HEK293 (cell line): ENCODE measurements around the gene SETD7.

Experiments used
- CTCF ChIA-PET: fragments of 350-600 bp; formaldehyde crosslinking; extraction: SDS; loops from one replicate; lab custom pipeline; 2021; ENCODE audit warnings: antibody characterized with exemption; lab: Yijun Ruan, JAX
- POLR2A ChIA-PET: fragments of 300-600 bp; formaldehyde crosslinking; extraction: SDS; loops from one replicate; lab custom pipeline; 2020; ENCODE audit warnings: antibody characterized with exemption, inconsistent platforms; lab: Yijun Ruan, JAX
- H3K27ac ChIP-seq: fragments of 200-500 bp; sonication (Bioruptor generic); 2 replicates; pipeline ENCODE4 v1.5.1; 2014; ENCODE audit warnings: low read depth, low read length, control low read depth, inconsistent platforms; ENCODE audit errors: extremely low read depth
- H3K36me3 ChIP-seq, 2 experiments: fragments of 200-500 bp in 1 of 2; sonication (Bioruptor generic) in 1 of 2; 1 replicate in 1 of 2; 2 replicates in 1 of 2; pipeline ENCODE4 v1.5.1; 2014 to 2017; ENCODE audit warnings: inconsistent platforms in 2 of 2, low read length in 2 of 2; ENCODE audit not compliant: control insufficient read depth in 2 of 2, insufficient read depth in 1 of 2
- H3K4me1 ChIP-seq: fragments of 200-500 bp; sonication (Bioruptor generic); 2 replicates; pipeline ENCODE4 v1.5.1; 2014; ENCODE audit warnings: mild to moderate bottlenecking, low read length, inconsistent platforms; ENCODE audit not compliant: control insufficient read depth, insufficient read depth
- H3K4me3 ChIP-seq: 2 replicates; pipeline ENCODE4 v1.5.1; 2011; ENCODE audit warnings: low read depth, mild to moderate bottlenecking, control low read depth, low read length, moderate library complexity
- H3K9me3 ChIP-seq: fragments of 200-500 bp; sonication (Bioruptor generic); 2 replicates; pipeline ENCODE4 v1.5.1; 2014; ENCODE audit warnings: low read depth, low read length, inconsistent platforms; ENCODE audit not compliant: control insufficient read depth, insufficient read depth
- KLF8 ChIP-seq: fragments of 450-650 bp; formaldehyde crosslinking; IDR thresholded peaks from 2 replicates; pipeline ENCODE4 v1.5.1; 2016; ENCODE audit warnings: missing biosample characterization, missing genetic modification characterization
- OVOL3 ChIP-seq: fragments of 450-650 bp; formaldehyde crosslinking; IDR thresholded peaks from 2 replicates; pipeline ENCODE4 v1.5.1; 2016; ENCODE audit warnings: missing biosample characterization, missing genetic modification characterization
- TRIM28 ChIP-seq: IDR thresholded peaks from 2 replicates; pipeline ENCODE4 v1.6.1; 2011; ENCODE audit warnings: low read length, control low read depth, borderline replicate concordance
- ZBTB17 ChIP-seq: fragments of 450-650 bp; formaldehyde crosslinking; IDR thresholded peaks from 2 replicates; pipeline ENCODE4 v1.5.1; 2016; ENCODE audit warnings: missing biosample characterization, missing genetic modification characterization
- ZEB2 ChIP-seq: fragments of 450-650 bp; formaldehyde crosslinking; IDR thresholded peaks from 2 replicates; pipeline ENCODE4 v1.5.1; 2016; ENCODE audit warnings: missing biosample characterization, missing genetic modification characterization
- ZNF133 ChIP-seq: fragments of 450-650 bp; formaldehyde crosslinking; IDR thresholded peaks from 2 replicates; pipeline ENCODE4 v1.5.1; 2016; ENCODE audit warnings: missing biosample characterization, missing genetic modification characterization
- ZNF174 ChIP-seq: fragments of 450-650 bp; formaldehyde crosslinking; IDR thresholded peaks from 2 replicates; pipeline ENCODE4 v1.5.0; 2017; ENCODE audit warnings: missing biosample characterization, mild to moderate bottlenecking, missing genetic modification characterization
- ZNF341 ChIP-seq: fragments of 450-650 bp; formaldehyde crosslinking; IDR thresholded peaks from 2 replicates; pipeline ENCODE4; 2016; ENCODE audit warnings: low read depth, missing biosample characterization, missing genetic modification characterization
- ZNF366 ChIP-seq: fragments of 450-650 bp; formaldehyde crosslinking; conservative IDR thresholded peaks from 2 replicates; pipeline ENCODE4 v1.5.1; 2016; ENCODE audit warnings: missing biosample characterization, missing genetic modification characterization
- ZNF433 ChIP-seq: fragments of 450-650 bp; formaldehyde crosslinking; IDR thresholded peaks from 2 replicates; pipeline ENCODE4 v1.5.1; 2016; ENCODE audit warnings: missing biosample characterization, missing genetic modification characterization, low read depth
- ZNF530 ChIP-seq: fragments of 450-650 bp; formaldehyde crosslinking; IDR thresholded peaks from 2 replicates; pipeline ENCODE4 v1.5.1; 2016; ENCODE audit warnings: low read depth, missing biosample characterization, missing genetic modification characterization
- ZNF624 ChIP-seq: fragments of 450-650 bp; formaldehyde crosslinking; IDR thresholded peaks from 2 replicates; pipeline ENCODE4 v1.5.1; 2017; ENCODE audit warnings: missing biosample characterization, missing genetic modification characterization
- ZNF670 ChIP-seq: fragments of 450-650 bp; formaldehyde crosslinking; IDR thresholded peaks from 2 replicates; pipeline ENCODE4 v1.5.1; 2016; ENCODE audit warnings: missing biosample characterization, missing genetic modification characterization, low read depth
- TF ChIP-seq, protein P1 (sequence below): fragments of 450-650 bp; formaldehyde crosslinking; IDR thresholded peaks from 2 replicates; pipeline ENCODE4 v1.5.1; 2016; ENCODE audit warnings: missing biosample characterization, missing genetic modification characterization
- TF ChIP-seq, protein P2 (sequence below): fragments of 450-650 bp; formaldehyde crosslinking; IDR thresholded peaks from 2 replicates; pipeline ENCODE4 v1.5.1; 2016; ENCODE audit warnings: missing biosample characterization, missing genetic modification characterization
- TF ChIP-seq, protein P3 (sequence below): fragments of 450-650 bp; formaldehyde crosslinking; IDR thresholded peaks from 2 replicates; pipeline ENCODE4 v1.5.1; 2017; ENCODE audit warnings: missing biosample characterization, missing genetic modification characterization
- TF ChIP-seq, protein P4 (sequence below): fragments of 450-650 bp; formaldehyde crosslinking; conservative IDR thresholded peaks from 2 replicates; pipeline ENCODE4 v1.5.1; 2016; ENCODE audit warnings: low read depth, missing biosample characterization, missing genetic modification characterization
- TF ChIP-seq, protein P5 (sequence below): fragments of 450-650 bp; formaldehyde crosslinking; IDR thresholded peaks from 2 replicates; pipeline ENCODE4 v1.5.1; 2017; ENCODE audit warnings: missing biosample characterization, missing genetic modification characterization

The SETD7 gene

DNA sequence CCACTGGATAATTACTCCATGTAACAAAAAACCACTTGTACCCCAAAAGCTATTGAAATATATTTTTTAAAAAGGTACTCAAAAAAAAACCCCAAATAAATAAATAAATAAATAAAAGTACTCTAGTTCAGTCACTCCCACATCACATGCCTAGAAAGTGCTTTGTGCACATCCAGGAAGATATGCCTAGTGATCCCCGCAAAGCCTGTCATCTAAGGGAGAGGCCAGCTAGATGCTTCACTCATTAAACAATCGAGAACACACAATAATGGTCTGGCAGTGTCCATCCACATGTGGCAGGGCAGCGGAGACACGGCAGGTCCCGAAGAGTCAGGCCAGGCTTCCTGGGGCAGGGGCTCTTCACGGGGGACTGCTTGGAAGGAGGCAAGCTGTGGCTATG, 54.5 kb downstream of the SETD7 start:
- Histone ChIP-seq H3K4me1 (no peaks in the 10 kb centered on the region), H3K4me3 (no peak overlapping the region), H3K27ac (no peak overlapping the region), H3K36me3 (peaks cover 0 to 9% of the 10 kb centered on the region in 2 experiments; a peak in 1 of 3 replicates), H3K9me3 (no peaks in the 10 kb centered on the region)
- ChIA-PET POLR2A (no interaction called here), CTCF (interaction anchor here (0.6 kb wide), 1 partner anchor 70 kb away, joined by 3 read pairs; no protein-coding TSS in a partner anchor)
- TF ChIP-seq KLF8 (tag by site-specific recombination): no peak
- TF ChIP-seq, protein P1, sequence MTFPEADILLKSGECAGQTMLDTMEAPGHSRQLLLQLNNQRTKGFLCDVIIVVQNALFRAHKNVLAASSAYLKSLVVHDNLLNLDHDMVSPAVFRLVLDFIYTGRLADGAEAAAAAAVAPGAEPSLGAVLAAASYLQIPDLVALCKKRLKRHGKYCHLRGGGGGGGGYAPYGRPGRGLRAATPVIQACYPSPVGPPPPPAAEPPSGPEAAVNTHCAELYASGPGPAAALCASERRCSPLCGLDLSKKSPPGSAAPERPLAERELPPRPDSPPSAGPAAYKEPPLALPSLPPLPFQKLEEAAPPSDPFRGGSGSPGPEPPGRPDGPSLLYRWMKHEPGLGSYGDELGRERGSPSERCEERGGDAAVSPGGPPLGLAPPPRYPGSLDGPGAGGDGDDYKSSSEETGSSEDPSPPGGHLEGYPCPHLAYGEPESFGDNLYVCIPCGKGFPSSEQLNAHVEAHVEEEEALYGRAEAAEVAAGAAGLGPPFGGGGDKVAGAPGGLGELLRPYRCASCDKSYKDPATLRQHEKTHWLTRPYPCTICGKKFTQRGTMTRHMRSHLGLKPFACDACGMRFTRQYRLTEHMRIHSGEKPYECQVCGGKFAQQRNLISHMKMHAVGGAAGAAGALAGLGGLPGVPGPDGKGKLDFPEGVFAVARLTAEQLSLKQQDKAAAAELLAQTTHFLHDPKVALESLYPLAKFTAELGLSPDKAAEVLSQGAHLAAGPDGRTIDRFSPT (tag by site-specific recombination): no peak
- peak; percentile 61 for TF ChIP-seq ZBTB17 (tag by site-specific recombination)

DNA sequence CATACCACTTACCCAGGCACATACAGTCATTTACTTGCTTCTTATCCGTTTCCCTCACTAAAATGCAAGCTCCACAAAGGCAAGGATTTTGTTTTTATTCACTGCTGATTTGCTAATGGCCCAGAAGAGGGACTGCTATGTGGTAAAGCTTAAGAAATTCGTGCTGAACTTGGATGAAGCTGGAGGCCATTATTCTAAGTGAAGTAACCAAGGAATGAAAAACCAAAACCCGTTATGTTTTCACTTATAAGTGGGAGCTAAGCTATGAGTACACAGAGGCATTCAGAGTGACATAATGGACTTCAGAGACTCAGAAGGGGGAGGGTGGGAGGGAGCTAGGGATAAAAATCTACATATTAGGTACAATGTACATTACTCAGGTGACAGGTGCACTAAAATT, 54.9 kb downstream of the SETD7 start:
- ChIA-PET CTCF (interaction anchor here (0.6 to 1.0 kb wide), 2 partner anchors 69 to 85 kb away, joined by 3 to 4 read pairs; no protein-coding TSS in a partner anchor), POLR2A (no interaction called here)
- Histone ChIP-seq H3K4me1 (no peaks in the 10 kb centered on the region), H3K27ac (no peak overlapping the region), H3K36me3 (peaks cover 0 to 6% of the 10 kb centered on the region in 2 experiments; a peak in 1 of 3 replicates), H3K9me3 (no peaks in the 10 kb centered on the region), H3K4me3 (no peak overlapping the region)
- TF ChIP-seq TRIM28 (no peak), OVOL3 (tag by site-specific recombination) (peak; percentile 88; the same call in 1 of the 2 replicates), ZNF433 (no peak)
- TF ChIP-seq, protein P2, sequence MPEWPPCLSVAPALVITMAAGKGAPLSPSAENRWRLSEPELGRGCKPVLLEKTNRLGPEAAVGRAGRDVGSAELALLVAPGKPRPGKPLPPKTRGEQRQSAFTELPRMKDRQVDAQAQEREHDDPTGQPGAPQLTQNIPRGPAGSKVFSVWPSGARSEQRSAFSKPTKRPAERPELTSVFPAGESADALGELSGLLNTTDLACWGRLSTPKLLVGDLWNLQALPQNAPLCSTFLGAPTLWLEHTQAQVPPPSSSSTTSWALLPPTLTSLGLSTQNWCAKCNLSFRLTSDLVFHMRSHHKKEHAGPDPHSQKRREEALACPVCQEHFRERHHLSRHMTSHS (tag by site-specific recombination): no peak
- TF ChIP-seq, protein P3, sequence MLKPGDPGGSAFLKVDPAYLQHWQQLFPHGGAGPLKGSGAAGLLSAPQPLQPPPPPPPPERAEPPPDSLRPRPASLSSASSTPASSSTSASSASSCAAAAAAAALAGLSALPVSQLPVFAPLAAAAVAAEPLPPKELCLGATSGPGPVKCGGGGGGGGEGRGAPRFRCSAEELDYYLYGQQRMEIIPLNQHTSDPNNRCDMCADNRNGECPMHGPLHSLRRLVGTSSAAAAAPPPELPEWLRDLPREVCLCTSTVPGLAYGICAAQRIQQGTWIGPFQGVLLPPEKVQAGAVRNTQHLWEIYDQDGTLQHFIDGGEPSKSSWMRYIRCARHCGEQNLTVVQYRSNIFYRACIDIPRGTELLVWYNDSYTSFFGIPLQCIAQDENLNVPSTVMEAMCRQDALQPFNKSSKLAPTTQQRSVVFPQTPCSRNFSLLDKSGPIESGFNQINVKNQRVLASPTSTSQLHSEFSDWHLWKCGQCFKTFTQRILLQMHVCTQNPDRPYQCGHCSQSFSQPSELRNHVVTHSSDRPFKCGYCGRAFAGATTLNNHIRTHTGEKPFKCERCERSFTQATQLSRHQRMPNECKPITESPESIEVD (tag by site-specific recombination): peak; percentile 63

DNA sequence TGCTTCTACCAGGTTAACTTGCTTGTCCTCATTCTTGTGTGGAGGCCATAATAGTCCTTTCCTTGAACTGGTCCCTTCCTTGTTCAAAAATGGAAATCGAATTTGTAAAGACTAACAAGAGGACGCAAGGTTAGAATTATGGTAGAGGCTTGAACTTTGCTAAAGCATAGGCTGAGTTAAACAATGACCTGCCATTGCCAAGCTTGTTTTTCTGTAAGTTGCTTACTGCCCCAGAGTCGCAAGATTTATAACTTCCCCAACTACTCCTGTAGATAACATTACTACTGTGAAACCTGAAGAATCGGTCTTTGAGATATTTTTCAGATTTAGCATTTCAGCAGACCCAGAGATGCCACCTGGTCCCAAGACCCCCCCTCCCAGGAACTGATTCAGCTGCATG, 56.8 kb downstream of the SETD7 start:
- H3K36me3 ChIP-seq: no peaks in the 10 kb centered on the region
- ChIA-PET POLR2A (no interaction called here), CTCF (interaction anchor here (1.2 to 1.3 kb wide), 2 partner anchors 54 to 469 kb away, joined by 3 read pairs; no protein-coding TSS in a partner anchor)
- no peaks in the 10 kb centered on the region for H3K9me3 ChIP-seq
- H3K27ac ChIP-seq: no peak overlapping the region
- H3K4me1 ChIP-seq: no peaks in the 10 kb centered on the region
- H3K4me3 ChIP-seq: no peak overlapping the region
- TF ChIP-seq ZNF366 (tag by site-specific recombination) (no peak), ZNF133 (tag by site-specific recombination) (no peak), ZNF341 (tag by site-specific recombination) (no peak), ZNF530 (no peak), ZNF670 (no peak), ZEB2 (no peak), ZNF624 (tag by site-specific recombination) (no peak), ZNF174 (tag by site-specific recombination) (no peak)
- TF ChIP-seq, protein P4, sequence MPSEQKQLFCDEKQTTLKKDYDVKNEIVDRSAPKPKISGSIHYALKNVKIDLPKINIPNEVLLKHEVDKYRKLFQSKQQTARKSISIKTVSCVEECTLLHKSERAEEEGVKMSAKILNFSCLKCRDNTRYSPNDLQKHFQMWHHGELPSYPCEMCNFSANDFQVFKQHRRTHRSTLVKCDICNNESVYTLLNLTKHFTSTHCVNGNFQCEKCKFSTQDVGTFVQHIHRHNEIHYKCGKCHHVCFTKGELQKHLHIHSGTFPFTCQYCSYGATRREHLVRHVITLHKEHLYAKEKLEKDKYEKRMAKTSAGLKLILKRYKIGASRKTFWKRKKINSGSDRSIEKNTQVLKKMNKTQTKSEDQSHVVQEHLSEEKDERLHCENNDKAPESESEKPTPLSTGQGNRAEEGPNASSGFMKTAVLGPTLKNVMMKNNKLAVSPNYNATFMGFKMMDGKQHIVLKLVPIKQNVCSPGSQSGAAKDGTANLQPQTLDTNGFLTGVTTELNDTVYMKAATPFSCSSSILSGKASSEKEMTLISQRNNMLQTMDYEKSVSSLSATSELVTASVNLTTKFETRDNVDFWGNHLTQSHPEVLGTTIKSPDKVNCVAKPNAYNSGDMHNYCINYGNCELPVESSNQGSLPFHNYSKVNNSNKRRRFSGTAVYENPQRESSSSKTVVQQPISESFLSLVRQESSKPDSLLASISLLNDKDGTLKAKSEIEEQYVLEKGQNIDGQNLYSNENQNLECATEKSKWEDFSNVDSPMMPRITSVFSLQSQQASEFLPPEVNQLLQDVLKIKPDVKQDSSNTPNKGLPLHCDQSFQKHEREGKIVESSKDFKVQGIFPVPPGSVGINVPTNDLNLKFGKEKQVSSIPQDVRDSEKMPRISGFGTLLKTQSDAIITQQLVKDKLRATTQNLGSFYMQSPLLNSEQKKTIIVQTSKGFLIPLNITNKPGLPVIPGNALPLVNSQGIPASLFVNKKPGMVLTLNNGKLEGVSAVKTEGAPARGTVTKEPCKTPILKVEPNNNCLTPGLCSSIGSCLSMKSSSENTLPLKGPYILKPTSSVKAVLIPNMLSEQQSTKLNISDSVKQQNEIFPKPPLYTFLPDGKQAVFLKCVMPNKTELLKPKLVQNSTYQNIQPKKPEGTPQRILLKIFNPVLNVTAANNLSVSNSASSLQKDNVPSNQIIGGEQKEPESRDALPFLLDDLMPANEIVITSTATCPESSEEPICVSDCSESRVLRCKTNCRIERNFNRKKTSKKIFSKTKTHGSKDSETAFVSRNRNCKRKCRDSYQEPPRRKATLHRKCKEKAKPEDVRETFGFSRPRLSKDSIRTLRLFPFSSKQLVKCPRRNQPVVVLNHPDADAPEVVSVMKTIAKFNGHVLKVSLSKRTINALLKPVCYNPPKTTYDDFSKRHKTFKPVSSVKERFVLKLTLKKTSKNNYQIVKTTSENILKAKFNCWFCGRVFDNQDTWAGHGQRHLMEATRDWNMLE (tag by site-specific recombination): no peak
- TF ChIP-seq, protein P5, sequence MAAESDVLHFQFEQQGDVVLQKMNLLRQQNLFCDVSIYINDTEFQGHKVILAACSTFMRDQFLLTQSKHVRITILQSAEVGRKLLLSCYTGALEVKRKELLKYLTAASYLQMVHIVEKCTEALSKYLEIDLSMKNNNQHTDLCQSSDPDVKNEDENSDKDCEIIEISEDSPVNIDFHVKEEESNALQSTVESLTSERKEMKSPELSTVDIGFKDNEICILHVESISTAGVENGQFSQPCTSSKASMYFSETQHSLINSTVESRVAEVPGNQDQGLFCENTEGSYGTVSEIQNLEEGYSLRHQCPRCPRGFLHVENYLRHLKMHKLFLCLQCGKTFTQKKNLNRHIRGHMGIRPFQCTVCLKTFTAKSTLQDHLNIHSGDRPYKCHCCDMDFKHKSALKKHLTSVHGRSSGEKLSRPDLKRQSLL: no peak
